Choroid plexus epithelial cell (primary cell): ENCODE results near the gene TFPI.

Experiments used
- DNase-seq: peaks from one replicate; pipeline ENCODE4 v3.0.0-alpha.2; 2010; ENCODE audit warnings: low read depth
- H3K4me3 ChIP-seq: 2 replicates; pipeline ENCODE4 v1.5.1; 2011; ENCODE audit warnings: low read depth, mild to moderate bottlenecking, control low read depth, low read length, moderate library complexity
- TF ChIP-seq, protein P1 (sequence below): conservative IDR thresholded peaks from 2 replicates; pipeline ENCODE4 v1.5.1; 2011; ENCODE audit warnings: low read depth, mild to moderate bottlenecking, control low read depth, inconsistent platforms, low read length, moderate library complexity

TFPI gene

DNA sequence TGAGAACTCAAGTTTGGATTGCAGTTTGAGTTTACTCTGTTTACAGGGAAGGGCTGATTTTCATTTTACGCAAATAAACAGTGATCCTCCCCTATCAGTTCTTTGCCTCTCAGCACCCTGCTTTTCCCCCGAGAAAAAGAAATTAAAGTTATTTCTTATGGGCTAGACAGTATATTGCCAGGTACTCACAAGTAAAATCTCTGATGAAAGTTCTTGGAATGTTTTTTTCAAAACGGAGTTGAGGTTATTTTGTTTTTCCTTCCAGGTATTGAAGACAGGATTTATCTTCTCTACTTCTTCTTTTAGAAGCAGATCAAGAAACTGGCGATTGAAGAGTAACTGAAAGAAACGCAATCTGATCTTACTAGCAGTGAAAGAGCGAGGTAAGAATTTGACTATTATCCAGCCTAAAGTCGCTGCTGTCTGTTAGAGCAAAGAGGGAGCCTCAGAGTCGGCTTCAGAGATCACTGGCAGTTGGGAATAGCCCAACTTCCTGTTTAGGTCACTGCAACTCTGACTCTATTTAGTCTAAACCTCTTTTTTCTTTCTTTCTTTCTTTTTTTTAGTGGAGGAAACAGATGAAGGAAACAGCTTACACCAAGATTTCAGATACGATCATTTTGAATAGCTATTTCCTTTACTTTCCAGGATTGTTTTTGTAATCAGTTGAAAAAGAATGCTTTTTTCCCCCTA, at the start of gene TFPI:
TSS of gene TFPI (minus strand) at position 425 of the 693 bp plus-strand sequence. CDS start 50,667 bp downstream, outside the sequence.
- DNase-seq: peak; percentile 85
- H3K4me3 ChIP-seq: peak within 1 kb of the TSS; percentile 68
- TF ChIP-seq, protein P1, sequence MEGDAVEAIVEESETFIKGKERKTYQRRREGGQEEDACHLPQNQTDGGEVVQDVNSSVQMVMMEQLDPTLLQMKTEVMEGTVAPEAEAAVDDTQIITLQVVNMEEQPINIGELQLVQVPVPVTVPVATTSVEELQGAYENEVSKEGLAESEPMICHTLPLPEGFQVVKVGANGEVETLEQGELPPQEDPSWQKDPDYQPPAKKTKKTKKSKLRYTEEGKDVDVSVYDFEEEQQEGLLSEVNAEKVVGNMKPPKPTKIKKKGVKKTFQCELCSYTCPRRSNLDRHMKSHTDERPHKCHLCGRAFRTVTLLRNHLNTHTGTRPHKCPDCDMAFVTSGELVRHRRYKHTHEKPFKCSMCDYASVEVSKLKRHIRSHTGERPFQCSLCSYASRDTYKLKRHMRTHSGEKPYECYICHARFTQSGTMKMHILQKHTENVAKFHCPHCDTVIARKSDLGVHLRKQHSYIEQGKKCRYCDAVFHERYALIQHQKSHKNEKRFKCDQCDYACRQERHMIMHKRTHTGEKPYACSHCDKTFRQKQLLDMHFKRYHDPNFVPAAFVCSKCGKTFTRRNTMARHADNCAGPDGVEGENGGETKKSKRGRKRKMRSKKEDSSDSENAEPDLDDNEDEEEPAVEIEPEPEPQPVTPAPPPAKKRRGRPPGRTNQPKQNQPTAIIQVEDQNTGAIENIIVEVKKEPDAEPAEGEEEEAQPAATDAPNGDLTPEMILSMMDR: no peak

DNA sequence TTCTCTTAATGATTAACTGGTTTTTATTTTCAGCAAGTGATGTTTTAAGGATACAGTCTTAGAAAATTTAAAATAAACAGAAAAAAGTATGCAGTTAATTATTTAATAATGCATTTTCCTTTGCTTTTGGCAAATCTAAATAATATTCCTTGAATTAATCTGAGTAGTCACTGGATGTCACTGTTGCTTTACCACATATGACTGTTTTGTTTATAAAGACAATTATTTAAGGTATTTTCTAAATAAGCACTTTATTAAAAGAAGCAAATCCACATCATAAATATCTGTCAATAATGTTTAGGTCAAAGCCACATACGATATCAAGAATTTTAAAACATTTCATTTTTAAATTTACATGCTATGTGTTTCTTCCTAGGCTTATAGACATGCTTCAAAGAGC, 40.6 kb upstream of the TFPI start:
- DNase-seq: peak; percentile 48
- TF ChIP-seq, protein P1: peak; percentile 28

DNA sequence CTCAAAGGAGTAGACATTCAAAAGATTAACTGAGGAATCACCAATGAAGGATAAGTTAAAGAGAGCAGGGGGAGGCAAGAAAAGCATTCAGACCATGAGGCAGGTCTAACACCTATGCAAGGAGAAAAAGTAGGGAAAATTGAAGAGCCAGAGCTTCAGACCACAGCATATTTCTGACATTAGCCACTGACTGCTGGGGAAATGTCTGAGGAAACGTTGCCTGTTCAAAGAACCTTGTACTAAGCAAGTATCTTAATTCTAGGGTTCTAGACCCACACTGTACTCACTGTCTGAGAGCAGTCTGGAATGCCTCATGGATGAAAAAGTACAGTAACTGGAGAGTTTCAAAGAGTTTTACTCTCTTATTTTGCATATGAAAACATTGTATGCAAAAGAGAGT, 39.5 kb upstream of the TFPI start:
- peak; percentile 50 for DNase-seq
- TF ChIP-seq, protein P1: no peak
- H3K4me3 ChIP-seq: no peak overlapping the region

More for the DNA sequence above, 40.6 kb upstream of the TFPI start:
- no peak overlapping the region for H3K4me3 ChIP-seq

DNA sequence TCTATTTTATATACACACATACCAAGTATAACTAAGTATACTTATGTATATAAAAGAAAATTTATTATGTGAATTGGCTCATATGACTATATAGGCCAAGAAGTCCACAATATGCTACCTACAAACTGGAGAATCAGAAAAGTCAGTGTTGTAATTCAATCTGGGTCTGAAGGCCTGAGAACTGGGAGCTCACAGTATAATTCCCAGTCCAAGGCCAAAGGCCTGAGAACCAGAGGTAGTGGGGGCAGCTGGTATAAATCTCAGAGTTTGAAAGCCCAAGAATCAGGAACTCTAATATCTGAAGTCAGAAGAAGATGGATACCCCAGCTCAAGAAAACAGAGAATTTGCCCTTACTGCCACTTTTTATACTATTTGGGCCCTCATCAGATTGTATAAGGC, 38.9 kb upstream of the TFPI start:
- H3K4me3 ChIP-seq: no peak overlapping the region
- TF ChIP-seq, protein P1: no peak
- DNase-seq: no peak

DNA sequence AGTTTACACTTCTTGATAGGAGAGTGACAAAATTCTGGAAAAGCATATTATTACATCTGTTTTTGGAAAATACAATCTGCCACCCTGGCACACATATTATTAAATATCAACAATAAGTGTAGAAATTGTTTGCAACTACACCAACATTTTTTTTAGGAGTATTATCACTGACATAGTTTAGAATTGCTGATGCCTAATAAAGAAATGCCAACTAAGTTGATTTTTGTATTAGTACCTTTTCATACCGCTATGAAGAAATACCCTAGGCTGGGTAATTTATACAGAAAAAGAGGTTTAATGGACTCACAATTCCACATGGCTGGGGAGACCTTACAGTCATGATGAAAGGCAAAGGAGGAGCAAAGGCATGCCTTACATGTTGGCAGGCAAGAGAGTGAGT, 35.9 kb upstream of the TFPI start:
- TF ChIP-seq, protein P1: no peak
- no peak overlapping the region for H3K4me3 ChIP-seq
- no peak for DNase-seq

DNA sequence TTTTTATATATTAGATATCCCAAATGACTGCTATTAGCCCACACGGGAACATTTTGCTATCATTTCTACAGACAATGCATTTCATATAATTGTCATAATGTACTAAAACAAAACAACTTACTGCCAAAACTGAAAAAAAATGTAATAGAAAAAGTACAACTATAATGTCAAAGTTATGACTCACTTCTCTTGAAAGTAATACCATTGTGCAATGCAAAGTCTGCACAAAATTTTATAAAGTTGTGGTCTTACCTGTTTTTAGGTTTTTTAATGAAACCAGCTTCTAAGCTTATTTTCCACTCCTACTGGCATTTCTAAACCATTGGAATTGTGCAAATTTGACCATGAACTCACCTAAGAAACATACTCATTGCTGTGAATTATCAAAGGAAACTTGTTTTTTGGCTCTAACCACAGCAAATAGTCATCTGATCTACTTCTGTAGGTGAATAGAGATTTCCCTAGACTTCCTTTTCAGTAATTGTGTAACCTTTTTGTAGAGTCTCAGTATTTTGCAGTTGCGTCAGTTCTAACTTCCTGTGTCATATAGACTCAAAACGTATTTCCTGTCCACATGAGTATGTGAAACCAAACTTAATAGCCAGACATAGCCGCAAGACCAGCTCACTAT, 31.9 kb upstream of the TFPI start:
- H3K4me3 ChIP-seq: no peak overlapping the region
- TF ChIP-seq, protein P1: no peak
- DNase-seq: peak; percentile 91
